Measurements from ENCODE around the gene CHST1.

The CHST1 gene

GRCh38 chr11:45621588-45621987, 43.8 kb downstream of the CHST1 start:
- H3K27me3 ChIP-seq, result no peaks in the 10 kb centered on the region
- no peak overlapping the region for H3K9ac ChIP-seq
- H3K4me1 ChIP-seq, result no peaks in the 10 kb centered on the region
- no peaks in the 10 kb centered on the region for H4K20me1 ChIP-seq
- no peak for TF ChIP-seq Cebpa-rat (IDR thresholded peaks at IDR 0.05)
- no peak overlapping the region for H3K4me2 ChIP-seq
- H3K36me3 ChIP-seq, result no peaks in the 10 kb centered on the region
- peaks cover 33 to 40% (median 35%) of the 10 kb centered on the region in 11 experiments for H3K9me3 ChIP-seq (replicated peaks in 1 of 11)
- no peak overlapping the region for H3K27ac ChIP-seq
- no peak overlapping the region for H3K4me3 ChIP-seq

- no peaks in the 10 kb centered on the region for H3K36me3 ChIP-seq
- TF ChIP-seq Cebpa-rat (IDR thresholded peaks at IDR 0.05), result no peak
- no peak overlapping the region for H3K27ac ChIP-seq
- peaks cover 33 to 40% (median 35%) of the 10 kb centered on the region in 11 experiments for H3K9me3 ChIP-seq (replicated peaks in 1 of 11)
- no peak overlapping the region for H3K9ac ChIP-seq
- 0 out of 20 replicates have a peak overlapping the region, but pooled peaks of 1 of the 10 experiments have one; percentile 0 for H3K4me3 ChIP-seq
- no peaks in the 10 kb centered on the region for H4K20me1 ChIP-seq
- H3K4me1 ChIP-seq, result no peaks in the 10 kb centered on the region
- no peaks in the 10 kb centered on the region for H3K27me3 ChIP-seq
- no peak overlapping the region for H3K4me2 ChIP-seq
Observed at GRCh38 chr11:45620243-45620642, 45.2 kb downstream of the CHST1 start.

GRCh38 chr11:45618897-45619296, 46.5 kb downstream of the CHST1 start:
- no peak overlapping the region for H3K4me3 ChIP-seq
- no peaks in the 10 kb centered on the region for H3K4me1 ChIP-seq
- TF ChIP-seq Cebpa-rat (IDR thresholded peaks at IDR 0.05), result no peak
- peaks cover 33 to 40% (median 35%) of the 10 kb centered on the region in 11 experiments for H3K9me3 ChIP-seq (replicated peaks in 1 of 11)
- H3K36me3 ChIP-seq, result no peaks in the 10 kb centered on the region
- H3K4me2 ChIP-seq, result no peak overlapping the region
- no peaks in the 10 kb centered on the region for H4K20me1 ChIP-seq
- no peak overlapping the region for H3K27ac ChIP-seq
- H3K9ac ChIP-seq, result no peak overlapping the region
- H3K27me3 ChIP-seq, result no peaks in the 10 kb centered on the region

- Histone ChIP-seq H4K20me1 (no peaks in the 10 kb centered on the region), H3K9ac (no peak overlapping the region)
Observed at GRCh38 chr11:45617871-45618601, 47.4 kb downstream of the CHST1 start.

GRCh38 chr11:45616802-45617549, 48.4 kb downstream of the CHST1 start:
- no peak for TF ChIP-seq Cebpa-rat (IDR thresholded peaks at IDR 0.05)

More at GRCh38 chr11:45617871-45618601, 47.4 kb downstream of the CHST1 start:
- Histone ChIP-seq H3K27ac (no peak overlapping the region), H3K4me2 (no peak overlapping the region), H3K36me3 (no peaks in the 10 kb centered on the region), H3K9me3 (replicated peaks in 1 of 11) (peaks cover 33 to 40% (median 35%) of the 10 kb centered on the region in 11 experiments), H3K4me1 (no peaks in the 10 kb centered on the region), H3K27me3 (no peaks in the 10 kb centered on the region), H3K4me3 (no peak overlapping the region)
- no peak for TF ChIP-seq Cebpa-rat (IDR thresholded peaks at IDR 0.05)

GRCh38 chr11:45615182-45615792, 50.1 kb downstream of the CHST1 start:
- Histone ChIP-seq H3K4me3 (no peak overlapping the region), H3K4me2 (no peak overlapping the region), H3K9me3 (replicated peaks in 1 of 11) (peaks cover 10 to 17% (median 12%) of the 10 kb centered on the region in 11 experiments), H4K20me1 (no peaks in the 10 kb centered on the region), H3K36me3 (no peaks in the 10 kb centered on the region), H3K9ac (no peak overlapping the region), H3K4me1 (peaks cover 0 to 6% (median 4%) of the 10 kb centered on the region in 10 experiments; a peak in 4 of 20 replicates), H3K27me3 (no peaks in the 10 kb centered on the region), H3K27ac (no peak overlapping the region)
- TF ChIP-seq Cebpa-rat (IDR thresholded peaks at IDR 0.05), result no peak

More at GRCh38 chr11:45616802-45617549, 48.4 kb downstream of the CHST1 start:
- Histone ChIP-seq H3K9ac (no peak overlapping the region), H3K27ac (no peak overlapping the region), H3K4me2 (no peak overlapping the region), H3K9me3 (replicated peaks in 1 of 11) (peaks cover 26 to 34% (median 29%) of the 10 kb centered on the region in 11 experiments), H3K4me3 (no peak overlapping the region), H3K36me3 (no peaks in the 10 kb centered on the region), H4K20me1 (no peaks in the 10 kb centered on the region), H3K4me1 (peaks cover 0 to 4% (median 0%) of the 10 kb centered on the region in 10 experiments; a peak in 2 of 20 replicates), H3K27me3 (no peaks in the 10 kb centered on the region)

- no peak overlapping the region for H3K4me2 ChIP-seq
- H3K27ac ChIP-seq, result no peak overlapping the region
- H4K20me1 ChIP-seq, result no peaks in the 10 kb centered on the region
- no peaks in the 10 kb centered on the region for H3K36me3 ChIP-seq
- no peaks in the 10 kb centered on the region for H3K27me3 ChIP-seq
- no peak overlapping the region for H3K4me3 ChIP-seq
- no peak for TF ChIP-seq Cebpa-rat (IDR thresholded peaks at IDR 0.05)
- peaks cover 0 to 8% (median 2%) of the 10 kb centered on the region in 11 experiments; a peak in 14 of 22 replicates for H3K9me3 ChIP-seq (replicated peaks in 1 of 11)
- H3K4me1 ChIP-seq, result peaks cover 0 to 7% (median 4%) of the 10 kb centered on the region in 10 experiments; a peak in 4 of 20 replicates
- no peak overlapping the region for H3K9ac ChIP-seq
Observed at GRCh38 chr11:45614196-45614828, 51.1 kb downstream of the CHST1 start.

GRCh38 chr11:45610627-45611026, 54.8 kb downstream of the CHST1 start:
- H3K4me3 ChIP-seq, result no peak overlapping the region
- H3K27me3 ChIP-seq, result no peaks in the 10 kb centered on the region
- no peak for TF ChIP-seq Cebpa-rat (IDR thresholded peaks at IDR 0.05)
- H3K9ac ChIP-seq, result no peak overlapping the region
- H3K4me2 ChIP-seq, result peak overlapping the region in 3 of 11 experiments; percentile 9 to 19 (median 10); a peak in 3 of 22 replicates
- no peaks in the 10 kb centered on the region for H4K20me1 ChIP-seq
- no peak overlapping the region for H3K27ac ChIP-seq
- no peaks in the 10 kb centered on the region for H3K36me3 ChIP-seq
- H3K9me3 ChIP-seq (replicated peaks in 1 of 11), result no peaks in the 10 kb centered on the region
- H3K4me1 ChIP-seq, result peaks cover 0 to 10% (median 4%) of the 10 kb centered on the region in 10 experiments; a peak in 4 of 20 replicates
